CD4-positive, alpha-beta T cell treated with Interleukin-10 for 1 hour (primary cell): ENCODE measurements around the gene FAT3.

Experiments used
- DNase-seq: peaks from one replicate; pipeline ENCODE4 v3.0.0-alpha.2; 2020

FAT3 gene

GRCh38 chr11:92224407-92225124 is at the start of gene FAT3:
TSS of gene FAT3 (plus strand) at chr11:92224818. CDS start at chr11:92352113, 127,295 bp downstream.
- no peak for DNase-seq

- no peak for DNase-seq
These were observed 45.5 kb upstream of the FAT3 start for GRCh38 chr11:92179017-92179670.

- DNase-seq, result no peak
These were observed 44.4 kb upstream of the FAT3 start for GRCh38 chr11:92180226-92180625.

GRCh38 chr11:92180664-92181251 is 43.9 kb upstream of the FAT3 start:
- no peak for DNase-seq

GRCh38 chr11:92190535-92191206 is 33.9 kb upstream of the FAT3 start:
- DNase-seq, result no peak

GRCh38 chr11:92192141-92192540 is 32.5 kb upstream of the FAT3 start:
- DNase-seq, result no peak

GRCh38 chr11:92198268-92198667 is 26.4 kb upstream of the FAT3 start:
- DNase-seq, result no peak

GRCh38 chr11:92199991-92200390 is 24.6 kb upstream of the FAT3 start:
- no peak for DNase-seq

- DNase-seq, result no peak
These were observed 19.9 kb upstream of the FAT3 start for GRCh38 chr11:92204731-92205130.

- DNase-seq, result no peak
These were observed 18.2 kb upstream of the FAT3 start for GRCh38 chr11:92206441-92206840.

GRCh38 chr11:92211576-92212167 is 12.9 kb upstream of the FAT3 start:
- no peak for DNase-seq

- no peak for DNase-seq
These were observed 12.1 kb upstream of the FAT3 start for GRCh38 chr11:92212530-92212929.

GRCh38 chr11:92216789-92217188 is 7.8 kb upstream of the FAT3 start:
- no peak for DNase-seq

- DNase-seq, result no peak
These were observed 5.1 kb upstream of the FAT3 start for GRCh38 chr11:92219476-92219875.

- DNase-seq, result no peak
These were observed 1.9 kb upstream of the FAT3 start for GRCh38 chr11:92222701-92223100.

GRCh38 chr11:92224054-92224406 is 588 bp upstream of the FAT3 start:
- no peak for DNase-seq

- no peak for DNase-seq
These were observed 528 bp downstream of the FAT3 start for GRCh38 chr11:92225125-92225567.

GRCh38 chr11:92225568-92226330 is 1.1 kb downstream of the FAT3 start:
- DNase-seq, result no peak

- DNase-seq, result no peak
These were observed 2.0 kb downstream of the FAT3 start for GRCh38 chr11:92226331-92227229.

GRCh38 chr11:92227230-92227814 is 2.7 kb downstream of the FAT3 start:
- no peak for DNase-seq
